Panc1 (cell line): Measurements from ENCODE around the gene VPS37B. TPM values are rescaled to one million over a fixed set of nuclear protein-coding genes. Genes with fewer than 3 reads are reported as not detected.

Experiments used
- ATAC-seq: fragments of 200-7000 bp; cut with Tn5 transposase; 2 replicates; pipeline ENCODE4 v1.9.1; 2020; ENCODE audit warnings: mild to moderate bottlenecking, moderate library complexity
- BruUV-seq: library from RNA; stranded (reverse); fragments of 400-500 nt; replicated peaks from 2 replicates; lab custom pipeline; 2021; lab: Mats Ljungman, UMichigan
- CTCF ChIA-PET: fragments of 300-600 bp; sonication (Branson Sonifier 250); formaldehyde crosslinking; loops from one replicate; lab custom pipeline; 2022; ENCODE audit warnings: antibody characterized with exemption; lab: Charles Lee
- POLR2A ChIA-PET: fragments of 300-600 bp; sonication (Branson Sonifier 250); formaldehyde crosslinking; loops from one replicate; lab custom pipeline; 2022; ENCODE audit warnings: antibody characterized with exemption; lab: Charles Lee
- DNase-seq: peaks from one replicate; pipeline ENCODE4 v3.0.0-alpha.2; 2010; ENCODE audit warnings: low read depth, low spot score
- H3K27ac ChIP-seq: 2 replicates; pipeline ENCODE4 v1.5.1; 2011; ENCODE audit warnings: mild to moderate bottlenecking, low read length, inconsistent platforms
- H3K27me3 ChIP-seq: fragments of 200-500 bp; sonication (Bioruptor generic); 2 replicates; pipeline ENCODE4 v1.6.0; 2014; ENCODE audit warnings: low read length, inconsistent platforms; ENCODE audit not compliant: control insufficient read depth, insufficient read depth
- H3K36me3 ChIP-seq: fragments of 200-500 bp; sonication (Bioruptor generic); 2 replicates; pipeline ENCODE4 v1.5.1; 2014; ENCODE audit warnings: inconsistent platforms, mild to moderate bottlenecking, low read length, moderate library complexity; ENCODE audit not compliant: control insufficient read depth, insufficient read depth
- H3K4me1 ChIP-seq: 2 replicates; pipeline ENCODE4 v1.5.1; 2011; ENCODE audit warnings: inconsistent platforms, mild to moderate bottlenecking, low read length, moderate library complexity; ENCODE audit not compliant: control insufficient read depth, insufficient read depth
- H3K4me3 ChIP-seq, 2 experiments: 2 replicates each; pipeline ENCODE4 v1.5.1; 2011 to 2012; ENCODE audit warnings: low read depth in 2 of 2, low read length in 2 of 2, mild to moderate bottlenecking in 2 of 2, inconsistent platforms in 1 of 2, moderate library complexity in 1 of 2
- H3K9me3 ChIP-seq: fragments of 200-500 bp; sonication (Bioruptor generic); 2 replicates; pipeline ENCODE4 v1.5.1; 2014; ENCODE audit warnings: low read depth, mild to moderate bottlenecking, inconsistent platforms, low read length, moderate library complexity; ENCODE audit not compliant: control insufficient read depth, insufficient read depth
- POLR2AphosphoS5 ChIP-seq: IDR thresholded peaks from 2 replicates; pipeline ENCODE4 v1.6.1; 2012; ENCODE audit warnings: mild to moderate bottlenecking, low read depth, low read length, moderate library complexity
- SIN3A ChIP-seq: IDR thresholded peaks from 2 replicates; pipeline ENCODE4 v1.6.1; 2012; ENCODE audit warnings: low read depth, mild to moderate bottlenecking, low read length, moderate library complexity, borderline replicate concordance; ENCODE audit not compliant: insufficient read depth
- TCF7L2 ChIP-seq: IDR thresholded peaks from 2 replicates; pipeline ENCODE4 v1.6.1; 2011; ENCODE audit warnings: mild to moderate bottlenecking, low read depth, low read length, inconsistent platforms
- in situ Hi-C: cut with HindIII; loops from 2 replicates; pipeline ENCODE4 v1.10.0; 2016; ENCODE audit warnings: low sequenced_read_pairs, low pct_unique_long_range_greater_than_20kb
- intact Hi-C: fragments of 100-400 bp; cut with micrococcal nuclease; formaldehyde crosslinking; loops from one replicate; pipeline ENCODE4 v1.10.0; 2022; ENCODE audit not compliant: unreplicated experiment
- total RNA-seq: library from RNA; stranded (reverse); gene quantifications from one replicate; pipeline ENCODE4 v1.2.1, GENCODE V29; 2021; ENCODE audit not compliant: unreplicated experiment
- TF ChIP-seq, protein P1 (sequence below): fragments of 450-650 bp; IDR thresholded peaks from 2 replicates; pipeline ENCODE4 v1.5.1; 2017; ENCODE audit warnings: mild to moderate bottlenecking
- TF ChIP-seq, protein P2 (sequence below), 2 experiments: IDR thresholded peaks; 2 replicates each; pipeline ENCODE4 v1.6.1; 2011 to 2012; ENCODE audit warnings: low read depth in 2 of 2, control low read depth in 1 of 2, low read length in 1 of 2, mild to moderate bottlenecking in 1 of 2, moderate library complexity in 1 of 2; ENCODE audit not compliant: insufficient read depth in 1 of 2

Gene VPS37B
- total RNA-seq, 1 experiment from 2014 or later, result 76.7 TPM

DNA sequence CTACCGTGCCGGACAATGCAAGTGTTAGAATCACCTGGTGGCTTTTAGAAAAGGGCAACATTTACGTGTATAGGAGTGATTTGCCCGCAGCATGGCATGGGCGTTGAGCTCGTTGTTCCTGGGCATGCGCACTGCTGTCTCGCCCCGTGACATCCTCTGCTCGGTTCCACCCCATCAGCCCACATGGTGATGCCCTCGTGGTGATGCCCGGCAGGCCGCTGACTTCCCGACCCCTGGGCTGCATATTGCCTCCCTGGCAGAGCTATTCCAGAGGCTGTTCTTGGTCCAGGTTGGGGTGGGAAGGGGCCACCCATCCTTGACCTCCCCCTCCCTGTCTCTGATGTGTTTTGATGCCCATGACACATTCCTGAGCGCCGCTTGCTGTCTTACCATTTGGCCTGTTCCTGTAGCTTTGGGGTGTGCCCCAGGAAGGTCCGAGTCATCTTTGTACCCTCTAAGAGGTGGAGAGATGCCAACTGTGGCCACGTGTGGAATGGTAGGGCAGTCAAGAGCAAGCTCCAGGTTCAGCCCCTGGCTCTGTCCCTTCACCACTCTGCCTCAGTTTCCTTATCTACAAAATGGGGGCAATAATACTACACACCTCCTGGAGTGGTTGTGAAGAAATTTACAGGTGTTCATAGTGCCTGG lies 55.9 kb downstream of the VPS37B start:
- H3K27me3 ChIP-seq, result no peaks in the 10 kb centered on the region
- no TSS peak for BruUV-seq
- no peak overlapping the region for H3K27ac ChIP-seq
- H3K9me3 ChIP-seq, result no peaks in the 10 kb centered on the region
- intact Hi-C loops (no loop called here), in situ Hi-C loops (no loop called here)
- CTCF ChIA-PET, result interaction anchor here (1.0 kb wide), 1 partner anchor 21 kb away, joined by 4 read pairs; no protein-coding TSS in a partner anchor
- TF ChIP-seq, protein P1, sequence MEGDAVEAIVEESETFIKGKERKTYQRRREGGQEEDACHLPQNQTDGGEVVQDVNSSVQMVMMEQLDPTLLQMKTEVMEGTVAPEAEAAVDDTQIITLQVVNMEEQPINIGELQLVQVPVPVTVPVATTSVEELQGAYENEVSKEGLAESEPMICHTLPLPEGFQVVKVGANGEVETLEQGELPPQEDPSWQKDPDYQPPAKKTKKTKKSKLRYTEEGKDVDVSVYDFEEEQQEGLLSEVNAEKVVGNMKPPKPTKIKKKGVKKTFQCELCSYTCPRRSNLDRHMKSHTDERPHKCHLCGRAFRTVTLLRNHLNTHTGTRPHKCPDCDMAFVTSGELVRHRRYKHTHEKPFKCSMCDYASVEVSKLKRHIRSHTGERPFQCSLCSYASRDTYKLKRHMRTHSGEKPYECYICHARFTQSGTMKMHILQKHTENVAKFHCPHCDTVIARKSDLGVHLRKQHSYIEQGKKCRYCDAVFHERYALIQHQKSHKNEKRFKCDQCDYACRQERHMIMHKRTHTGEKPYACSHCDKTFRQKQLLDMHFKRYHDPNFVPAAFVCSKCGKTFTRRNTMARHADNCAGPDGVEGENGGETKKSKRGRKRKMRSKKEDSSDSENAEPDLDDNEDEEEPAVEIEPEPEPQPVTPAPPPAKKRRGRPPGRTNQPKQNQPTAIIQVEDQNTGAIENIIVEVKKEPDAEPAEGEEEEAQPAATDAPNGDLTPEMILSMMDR, result no peak
- TF ChIP-seq TCF7L2 (no peak), SIN3A (no peak)
- TF ChIP-seq, protein P2, sequence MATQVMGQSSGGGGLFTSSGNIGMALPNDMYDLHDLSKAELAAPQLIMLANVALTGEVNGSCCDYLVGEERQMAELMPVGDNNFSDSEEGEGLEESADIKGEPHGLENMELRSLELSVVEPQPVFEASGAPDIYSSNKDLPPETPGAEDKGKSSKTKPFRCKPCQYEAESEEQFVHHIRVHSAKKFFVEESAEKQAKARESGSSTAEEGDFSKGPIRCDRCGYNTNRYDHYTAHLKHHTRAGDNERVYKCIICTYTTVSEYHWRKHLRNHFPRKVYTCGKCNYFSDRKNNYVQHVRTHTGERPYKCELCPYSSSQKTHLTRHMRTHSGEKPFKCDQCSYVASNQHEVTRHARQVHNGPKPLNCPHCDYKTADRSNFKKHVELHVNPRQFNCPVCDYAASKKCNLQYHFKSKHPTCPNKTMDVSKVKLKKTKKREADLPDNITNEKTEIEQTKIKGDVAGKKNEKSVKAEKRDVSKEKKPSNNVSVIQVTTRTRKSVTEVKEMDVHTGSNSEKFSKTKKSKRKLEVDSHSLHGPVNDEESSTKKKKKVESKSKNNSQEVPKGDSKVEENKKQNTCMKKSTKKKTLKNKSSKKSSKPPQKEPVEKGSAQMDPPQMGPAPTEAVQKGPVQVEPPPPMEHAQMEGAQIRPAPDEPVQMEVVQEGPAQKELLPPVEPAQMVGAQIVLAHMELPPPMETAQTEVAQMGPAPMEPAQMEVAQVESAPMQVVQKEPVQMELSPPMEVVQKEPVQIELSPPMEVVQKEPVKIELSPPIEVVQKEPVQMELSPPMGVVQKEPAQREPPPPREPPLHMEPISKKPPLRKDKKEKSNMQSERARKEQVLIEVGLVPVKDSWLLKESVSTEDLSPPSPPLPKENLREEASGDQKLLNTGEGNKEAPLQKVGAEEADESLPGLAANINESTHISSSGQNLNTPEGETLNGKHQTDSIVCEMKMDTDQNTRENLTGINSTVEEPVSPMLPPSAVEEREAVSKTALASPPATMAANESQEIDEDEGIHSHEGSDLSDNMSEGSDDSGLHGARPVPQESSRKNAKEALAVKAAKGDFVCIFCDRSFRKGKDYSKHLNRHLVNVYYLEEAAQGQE (IDR thresholded peaks at IDR 0.05; ENCODE audit: insufficient read depth in 1 of 2, low read depth in 2 of 2, low read length in 1 of 2), result no peak
- POLR2A ChIA-PET, result no interaction called here
- no peaks in the 10 kb centered on the region for H3K36me3 ChIP-seq
- DNase-seq (no peak), ATAC-seq (no peak)
- peaks cover 31% of the 10 kb centered on the region for H3K4me1 ChIP-seq
- H3K4me3 ChIP-seq, result no peak overlapping the region

DNA sequence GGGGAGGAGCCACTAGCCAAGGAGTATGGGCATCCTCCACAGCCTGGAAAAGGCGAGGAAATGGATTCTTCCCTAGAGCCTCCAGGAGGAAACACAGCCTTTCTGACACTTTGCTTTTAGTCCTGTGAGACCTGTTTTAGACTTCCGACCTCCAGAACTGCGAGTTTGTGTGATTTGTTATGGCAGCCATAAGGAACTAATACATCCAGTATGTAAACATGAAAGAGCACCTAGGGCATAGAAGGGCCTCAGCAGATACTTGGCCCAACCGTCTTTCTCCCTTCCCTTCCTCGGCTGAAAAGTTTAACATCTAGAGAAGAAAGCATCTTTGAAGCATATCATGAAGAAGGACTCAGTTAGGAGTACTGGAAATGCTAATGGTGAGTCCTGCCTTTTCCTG lies 57.1 kb downstream of the VPS37B start:
- in situ Hi-C loops (no loop called here), intact Hi-C loops (no loop called here)
- BruUV-seq, result no TSS peak
- no peak overlapping the region for H3K4me3 ChIP-seq
- H3K4me1 ChIP-seq, result peaks cover 31% of the 10 kb centered on the region
- no peaks in the 10 kb centered on the region for H3K27me3 ChIP-seq
- TF ChIP-seq, protein P2 (IDR thresholded peaks at IDR 0.05; ENCODE audit: insufficient read depth in 1 of 2, low read depth in 2 of 2, low read length in 1 of 2), result no peak
- TF ChIP-seq SIN3A (no peak), TCF7L2 (no peak), POLR2AphosphoS5 (no peak)
- TF ChIP-seq, protein P1, result no peak
- H3K36me3 ChIP-seq, result no peaks in the 10 kb centered on the region
- DNase-seq (no peak), ATAC-seq (no peak)
- no peaks in the 10 kb centered on the region for H3K9me3 ChIP-seq
- CTCF ChIA-PET, result interaction anchor here (0.7 kb wide), 1 partner anchor 315 kb away, joined by 3 read pairs; no protein-coding TSS in a partner anchor
- POLR2A ChIA-PET, result no interaction called here
- no peak overlapping the region for H3K27ac ChIP-seq
